Activated CD4-positive, alpha-beta memory T cell treated with anti-CD3 and anti-CD28 coated beads, Interleukin-2, amount 10 ng/mL, durations not matched to agents 7 days and 5 days (primary cell): ENCODE data around the gene FNDC8. TPM values are rescaled to one million over a fixed set of nuclear protein-coding genes. Genes with fewer than 3 reads are reported as not detected.
"Not testable (repeated sequence)": the region's sequence is repeated elsewhere in the genome, so short reads cannot be mapped to it uniquely, and the experiment has no call there.

ENCODE experiments used
- CTCF ChIA-PET: fragments of 350-600 bp; sonication (Branson Sonifier 250); formaldehyde crosslinking; loops from one replicate; lab custom pipeline; 2021; ENCODE audit warnings: antibody characterized with exemption, inconsistent platforms; lab: Charles Lee
- POLR2A ChIA-PET: fragments of 350-600 bp; sonication (Branson Sonifier 250); formaldehyde crosslinking; loops from one replicate; lab custom pipeline; 2021; ENCODE audit warnings: antibody characterized with exemption; lab: Charles Lee
- DNase-seq: peaks from one replicate; pipeline ENCODE4 v3.0.0-alpha.2; 2020
- H3K27ac Mint-ChIP-seq: one replicate; pipeline ENCODE4 v1.8.0; 2021; ENCODE audit warnings: mild to moderate bottlenecking, mixed read lengths
- H3K27me3 Mint-ChIP-seq: one replicate; pipeline ENCODE4 v1.8.0; 2021; ENCODE audit warnings: mixed read lengths
- H3K36me3 Mint-ChIP-seq: one replicate; pipeline ENCODE4 v1.8.0; 2021; ENCODE audit warnings: low read depth, mixed read lengths
- H3K4me1 Mint-ChIP-seq: one replicate; pipeline ENCODE4 v1.8.0; 2021; ENCODE audit warnings: mixed read lengths
- H3K4me3 Mint-ChIP-seq: one replicate; pipeline ENCODE4 v1.8.0; 2021; ENCODE audit warnings: mild to moderate bottlenecking, mixed read lengths
- H3K9me3 Mint-ChIP-seq: one replicate; pipeline ENCODE4 v1.8.0; 2021; ENCODE audit warnings: mixed read lengths
- total RNA-seq, 2 experiments: library from RNA; stranded (reverse); gene quantifications; one replicate each; pipeline ENCODE4 v1.2.3, GENCODE V29; 2021

The FNDC8 gene
- total RNA-seq, 2 experiments from 2014 or later = not detected

DNA sequence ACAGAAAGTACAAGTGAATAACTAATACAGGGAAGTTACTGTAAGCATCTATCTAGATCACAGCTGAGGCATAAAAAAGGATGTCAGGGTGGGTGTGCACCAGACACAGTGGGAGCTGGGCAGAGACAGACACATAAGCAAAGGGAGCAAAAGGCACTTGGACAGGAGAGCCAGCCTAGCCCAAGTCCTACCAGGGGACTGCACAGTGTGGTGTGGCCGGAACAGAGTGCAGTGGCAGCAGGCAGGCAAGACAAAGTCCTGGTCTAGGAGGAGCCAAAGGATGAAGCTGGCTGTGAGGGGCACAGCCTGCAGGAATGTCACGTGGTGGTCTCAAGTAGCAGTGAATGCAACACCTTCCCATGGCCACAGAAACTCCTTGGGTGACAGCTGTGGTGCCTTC is 23.6 kb upstream of the FNDC8 start:
- POLR2A ChIA-PET = interaction anchor here (2.6 kb wide), 1 partner anchor 117 kb away, joined by 6 read pairs; the partner anchor contains the start of gene LIG3

DNA sequence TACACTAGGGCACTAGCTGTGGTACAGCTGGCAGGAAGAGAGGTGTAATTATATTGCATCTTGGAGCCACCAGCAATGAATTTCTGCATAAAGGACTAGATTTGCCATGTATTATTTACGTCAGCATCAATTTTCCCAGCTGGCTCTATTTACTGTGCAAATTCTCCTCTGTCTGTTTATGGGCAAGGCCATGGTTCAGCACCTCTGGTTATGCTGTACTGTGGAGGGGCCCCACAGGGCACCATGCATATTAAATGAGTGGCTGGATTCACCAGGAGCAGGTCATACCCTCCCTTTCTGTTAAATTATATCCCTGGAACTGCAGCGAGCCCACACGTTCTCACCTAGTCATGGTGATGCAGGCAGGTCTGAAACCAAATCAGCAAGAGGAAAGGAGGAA is 21.5 kb upstream of the FNDC8 start:
- no peak overlapping the region for H3K27ac Mint-ChIP-seq
- DNase-seq = no peak
- no peaks in the 10 kb centered on the region for H3K9me3 Mint-ChIP-seq
- peaks cover 42% of the 10 kb centered on the region for H3K36me3 Mint-ChIP-seq
- ChIA-PET POLR2A (no interaction called here), CTCF (no interaction called here)
- no peaks in the 10 kb centered on the region for H3K27me3 Mint-ChIP-seq
- H3K4me1 Mint-ChIP-seq = peaks cover 8% of the 10 kb centered on the region
- H3K4me3 Mint-ChIP-seq = no peak overlapping the region

More for the DNA sequence above, 23.6 kb upstream of the FNDC8 start:
- Mint-ChIP-seq H3K9me3 (no peaks in the 10 kb centered on the region), H3K27me3 (no peaks in the 10 kb centered on the region), H3K27ac (peak overlapping the region; percentile 57), H3K4me3 (no peak overlapping the region), H3K4me1 (peaks cover 8% of the 10 kb centered on the region), H3K36me3 (peaks cover 38% of the 10 kb centered on the region)
- CTCF ChIA-PET = interaction anchor here (1.1 to 1.5 kb wide), 2 partner anchors 8 to 21 kb away, joined by 4 read pairs; no protein-coding TSS in a partner anchor
- DNase-seq = no peak

DNA sequence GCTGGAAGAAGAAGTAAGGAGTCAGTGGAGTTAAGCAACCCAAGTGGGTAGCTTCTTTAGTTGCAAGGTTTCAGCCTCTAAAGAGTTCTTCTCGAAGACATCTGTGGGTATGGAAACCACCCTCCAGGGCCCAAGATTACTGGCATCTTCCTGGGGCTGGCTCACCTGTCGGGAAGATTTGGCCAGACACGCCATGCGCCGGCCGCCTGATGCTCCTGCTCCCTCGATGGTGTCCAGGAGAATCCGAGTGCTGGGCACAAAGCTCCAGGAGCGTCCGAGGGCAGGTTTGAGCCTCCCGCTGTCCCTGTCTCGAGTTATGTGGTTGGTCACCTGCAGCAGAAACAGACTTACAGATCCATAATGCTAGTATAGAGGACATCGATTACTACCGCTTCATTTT is 20.4 kb upstream of the FNDC8 start:
- Mint-ChIP-seq H3K4me1 (peaks cover 6% of the 10 kb centered on the region), H3K9me3 (no peaks in the 10 kb centered on the region), H3K4me3 (no peak overlapping the region), H3K27ac (no peak overlapping the region), H3K36me3 (peaks cover 52% of the 10 kb centered on the region), H3K27me3 (no peaks in the 10 kb centered on the region)
- ChIA-PET CTCF (no interaction called here), POLR2A (no interaction called here)
- DNase-seq = no peak

DNA sequence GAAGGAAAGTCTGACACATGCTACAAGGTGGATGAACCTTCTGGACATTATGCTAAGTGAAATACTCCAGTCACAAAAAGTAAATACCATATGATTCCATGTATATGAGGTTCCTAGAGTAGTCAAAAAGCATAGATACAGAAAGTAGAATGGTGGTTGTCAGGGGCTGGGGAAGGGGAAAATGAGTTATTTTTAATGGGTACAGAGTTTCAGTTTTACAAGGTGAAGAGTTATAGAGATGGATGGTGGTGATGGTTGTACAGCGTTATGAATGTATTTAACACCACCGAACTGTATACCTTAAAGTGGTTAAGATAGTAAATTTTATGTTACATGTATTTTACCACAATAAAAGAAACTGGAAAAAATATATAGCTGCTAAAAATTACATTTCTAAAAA is 19.7 kb upstream of the FNDC8 start:
- H3K27ac Mint-ChIP-seq = no peak overlapping the region
- ChIA-PET CTCF (no interaction called here), POLR2A (no interaction called here)
- H3K4me3 Mint-ChIP-seq = no peak overlapping the region
- peaks cover 2% of the 10 kb centered on the region for H3K4me1 Mint-ChIP-seq
- peaks cover 58% of the 10 kb centered on the region for H3K36me3 Mint-ChIP-seq
- DNase-seq = no peak
- no peaks in the 10 kb centered on the region for H3K9me3 Mint-ChIP-seq
- no peaks in the 10 kb centered on the region for H3K27me3 Mint-ChIP-seq

DNA sequence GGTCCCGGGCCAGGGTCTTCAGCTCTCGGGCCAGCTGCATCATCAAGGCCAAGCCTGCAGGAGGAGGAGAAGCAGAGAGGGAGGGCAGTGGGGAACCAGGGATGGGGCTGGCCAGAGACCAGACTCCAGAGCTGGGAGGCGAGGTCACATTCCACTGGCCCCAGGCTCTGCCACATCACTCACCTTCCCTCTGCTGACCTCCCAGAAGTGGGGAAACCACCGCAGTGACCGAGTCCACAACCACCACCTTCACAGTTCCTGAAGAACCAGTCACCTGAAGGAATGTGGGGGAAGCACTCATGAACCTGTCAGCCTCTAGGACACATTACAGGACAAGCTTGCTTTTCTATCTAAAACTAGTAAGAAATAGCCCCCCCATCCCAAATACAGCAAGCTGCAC is 18.1 kb upstream of the FNDC8 start:
- Mint-ChIP-seq H3K27me3 (no peaks in the 10 kb centered on the region), H3K4me3 (no peak overlapping the region), H3K27ac (no peak overlapping the region), H3K36me3 (peaks cover 54% of the 10 kb centered on the region), H3K4me1 (peaks cover 5% of the 10 kb centered on the region), H3K9me3 (no peaks in the 10 kb centered on the region)
- DNase-seq = no peak
- ChIA-PET CTCF (interaction anchor here (1.1 to 1.7 kb wide), 3 partner anchors 13 to 16 kb away, joined by 4 to 5 read pairs (median 4); no protein-coding TSS in a partner anchor), POLR2A (interaction anchor here (1.5 kb wide), 1 partner anchor 122 kb away, joined by 3 read pairs; no protein-coding TSS in a partner anchor)

DNA sequence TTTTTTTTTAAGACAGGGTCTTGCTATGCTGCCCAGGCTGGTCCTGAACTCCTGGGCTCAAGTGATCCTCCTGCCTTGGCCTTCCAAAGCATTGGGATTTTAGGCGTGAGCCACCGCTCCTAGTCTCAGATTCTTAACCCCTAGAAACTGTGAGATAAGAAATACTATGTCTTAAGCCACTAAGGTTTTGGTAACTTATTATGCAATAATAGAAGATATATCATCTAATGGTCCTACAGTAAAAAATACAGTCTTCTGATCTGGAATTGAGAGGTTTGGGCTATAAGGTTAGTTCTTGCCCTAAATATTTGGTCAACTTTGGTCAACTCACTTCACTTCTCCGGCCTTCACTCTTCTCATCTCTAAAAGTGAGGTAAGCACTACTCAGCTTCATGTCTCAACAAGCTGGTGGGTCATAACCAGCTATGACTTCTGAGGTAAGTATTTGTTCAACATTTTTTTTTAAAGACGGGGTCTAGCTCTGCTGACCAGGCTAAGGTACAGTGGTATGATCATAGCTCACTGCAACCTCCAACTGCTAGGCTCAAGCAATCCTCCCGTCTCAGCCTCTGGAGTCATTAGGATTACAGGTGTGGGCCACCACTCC is 16.5 kb upstream of the FNDC8 start:
- no peaks in the 10 kb centered on the region for H3K27me3 Mint-ChIP-seq
- H3K4me1 Mint-ChIP-seq = peaks cover 8% of the 10 kb centered on the region
- no peak overlapping the region for H3K27ac Mint-ChIP-seq
- peaks cover 47% of the 10 kb centered on the region for H3K36me3 Mint-ChIP-seq
- CTCF ChIA-PET = interaction anchor here (0.9 to 1.2 kb wide), 2 partner anchors 14 to 15 kb away, joined by 6 to 8 read pairs; partner anchors contain the start of gene RAD51D
- no peaks in the 10 kb centered on the region for H3K9me3 Mint-ChIP-seq
- no peak overlapping the region for H3K4me3 Mint-ChIP-seq
- no peak for DNase-seq
- POLR2A ChIA-PET = no interaction called here

DNA sequence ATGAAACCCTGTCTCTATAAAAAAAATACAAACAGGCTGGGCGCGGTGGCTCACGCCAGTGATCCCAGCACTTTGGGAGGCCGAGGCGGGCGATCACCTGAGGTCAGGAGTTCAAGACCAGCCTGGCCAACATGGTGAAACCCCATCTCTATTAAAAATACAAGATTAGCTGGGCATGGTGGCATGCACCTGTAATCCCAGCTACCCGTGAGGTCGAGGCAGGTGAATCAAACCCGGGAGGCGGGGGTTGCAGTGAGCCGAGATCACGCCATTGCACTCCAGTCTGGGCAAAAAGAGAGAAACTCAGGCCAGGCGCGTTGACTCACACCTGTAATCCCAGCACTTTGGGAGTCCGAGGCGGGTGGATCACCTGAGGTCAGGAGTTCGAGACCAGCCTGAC is 10.6 kb upstream of the FNDC8 start:
- DNase-seq, H3K9me3 Mint-ChIP-seq, H3K27ac Mint-ChIP-seq, H3K27me3 Mint-ChIP-seq, POLR2A ChIA-PET, H3K4me3 Mint-ChIP-seq: not testable (repeated sequence)
- Mint-ChIP-seq H3K36me3 (peaks cover 20% of the 10 kb centered on the region), H3K4me1 (peaks cover 16% of the 10 kb centered on the region)
- CTCF ChIA-PET = interaction anchor here (1.0 kb wide), 1 partner anchor 88 kb away, joined by 3 read pairs; no protein-coding TSS in a partner anchor

DNA sequence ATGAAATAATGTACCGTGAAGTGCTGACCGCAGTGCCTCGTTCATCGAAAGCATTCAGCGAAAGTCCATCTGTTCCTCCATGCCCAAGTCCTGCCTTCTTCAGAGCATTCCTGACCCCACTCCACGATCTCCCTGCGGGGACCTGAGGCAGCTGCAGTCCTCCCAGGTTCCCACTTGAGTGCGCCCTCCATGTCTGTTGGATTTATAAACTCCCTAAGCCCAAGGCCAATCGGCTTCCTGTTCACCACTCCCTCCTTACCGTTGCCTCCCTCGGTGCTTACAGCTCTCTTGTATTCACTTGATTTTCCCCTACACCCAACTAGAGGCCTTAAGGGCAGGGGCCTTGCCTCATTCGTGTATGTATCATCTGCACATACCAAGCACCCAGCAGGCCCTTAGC is 4.6 kb upstream of the FNDC8 start:
- Mint-ChIP-seq H3K36me3 (peaks cover 27% of the 10 kb centered on the region), H3K4me3 (no peak overlapping the region), H3K4me1 (peaks cover 43% of the 10 kb centered on the region), H3K27me3 (no peaks in the 10 kb centered on the region), H3K27ac (no peak overlapping the region), H3K9me3 (no peaks in the 10 kb centered on the region)
- CTCF ChIA-PET = interaction anchor here (1.5 to 5.2 kb wide), 2 partner anchors 14 to 122 kb away, joined by 5 to 123 read pairs; no protein-coding TSS in a partner anchor
- POLR2A ChIA-PET = no interaction called here
- no peak for DNase-seq

DNA sequence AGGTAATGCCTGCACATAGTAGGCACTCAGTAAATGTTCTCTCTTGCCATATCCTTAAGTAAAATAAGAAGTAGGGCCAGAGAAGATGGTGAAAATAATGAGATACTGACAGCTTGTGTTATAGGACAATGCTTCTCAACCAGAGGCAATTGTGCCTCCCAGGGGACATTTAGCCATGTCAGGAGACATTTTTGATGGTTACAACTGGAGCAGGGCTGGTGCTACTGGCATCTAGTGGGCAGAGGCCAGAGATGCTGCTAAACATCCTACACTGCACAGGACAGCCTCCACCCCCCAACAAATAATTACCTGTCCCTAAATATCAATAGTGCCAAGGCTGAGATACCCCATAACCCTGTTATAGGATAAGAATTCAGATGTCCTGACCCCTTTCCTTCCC is 3.4 kb upstream of the FNDC8 start:
- peaks cover 27% of the 10 kb centered on the region for H3K36me3 Mint-ChIP-seq
- DNase-seq = peak; percentile 66
- ChIA-PET CTCF (interaction anchor here (1.0 to 5.2 kb wide), 15 partner anchors 11 to 577 kb away, joined by 3 to 123 read pairs (median 6); partner anchors contain the start of gene RFFL), POLR2A (interaction anchor here (0.6 to 3.7 kb wide), 10 partner anchors 28 to 692 kb away, joined by 3 to 29 read pairs (median 10); partner anchors contain the start of genes CCT6B, LIG3, RFFL and ZNF830)
- peak overlapping the region; percentile 78 for H3K27ac Mint-ChIP-seq
- H3K4me1 Mint-ChIP-seq = peaks cover 42% of the 10 kb centered on the region
- no peaks in the 10 kb centered on the region for H3K9me3 Mint-ChIP-seq
- no peaks in the 10 kb centered on the region for H3K27me3 Mint-ChIP-seq
- peak overlapping the region; percentile 79 for H3K4me3 Mint-ChIP-seq

DNA sequence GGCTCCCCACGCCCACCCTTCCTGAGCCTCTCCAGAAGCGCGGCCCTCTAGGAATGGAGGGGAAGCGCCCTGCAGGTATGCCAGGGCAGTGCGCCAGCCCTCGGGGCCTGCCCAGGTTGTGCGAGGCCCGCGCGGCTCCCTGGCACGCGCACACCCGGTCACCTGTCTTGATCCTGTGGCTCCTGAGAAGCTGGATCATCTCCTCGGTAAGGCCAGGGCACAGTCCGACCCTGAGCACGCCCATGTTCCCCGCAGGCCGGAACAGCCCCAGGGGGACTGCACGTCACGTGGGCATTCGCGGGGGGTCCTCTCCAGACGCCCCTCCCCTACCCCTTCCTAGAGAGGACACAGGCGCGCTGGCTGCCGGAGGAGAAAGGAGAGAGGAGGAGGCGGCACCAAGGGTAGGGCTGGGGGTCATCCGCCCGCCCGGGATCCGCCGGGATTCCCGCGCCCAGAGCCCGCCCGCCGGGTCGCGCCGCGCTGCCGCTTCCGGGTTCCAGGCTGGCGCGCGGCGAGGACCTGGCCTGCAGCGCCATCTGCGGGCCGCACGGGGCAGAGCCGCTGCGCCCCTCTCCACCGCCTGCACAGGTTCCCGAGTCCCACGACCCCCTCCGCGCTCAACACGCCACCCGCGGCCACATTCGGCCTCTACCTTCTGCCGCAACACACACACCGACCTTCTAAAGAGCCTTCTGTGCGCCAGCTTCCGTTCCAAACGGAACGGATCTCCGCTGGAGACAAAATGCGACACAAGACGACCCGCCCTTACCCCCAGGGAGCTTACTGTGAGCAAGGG is 1.8 kb upstream of the FNDC8 start, which contains the start of gene RAD51D:
Gene RAD51D, minus strand, starts transcription at position 491 of the 796 bp plus-strand sequence. Its CDS starts 247 bp downstream, at position 244.
- Mint-ChIP-seq H3K4me3 (peak within 1 kb of the TSS; percentile 79), H3K4me1 (peaks cover 41% of the 10 kb centered on the region), H3K9me3 (no peaks in the 10 kb centered on the region), H3K27me3 (no peaks in the 10 kb centered on the region), H3K27ac (peak within 1 kb of the TSS; percentile 78), H3K36me3 (peaks cover 23% of the 10 kb centered on the region)
- POLR2A ChIA-PET = interaction anchor here (0.5 to 3.7 kb wide), 38 partner anchors 9 to 691 kb away, joined by 3 to 29 read pairs (median 4); partner anchors contain the start of genes CCT6B, LIG3, PEX12 and RFFL
- peak; percentile 83 for DNase-seq
- CTCF ChIA-PET = interaction anchor here (0.7 to 5.2 kb wide), 46 partner anchors 9 to 758 kb away, joined by 3 to 123 read pairs (median 4); partner anchors contain the start of genes LIG3 and RFFL

DNA sequence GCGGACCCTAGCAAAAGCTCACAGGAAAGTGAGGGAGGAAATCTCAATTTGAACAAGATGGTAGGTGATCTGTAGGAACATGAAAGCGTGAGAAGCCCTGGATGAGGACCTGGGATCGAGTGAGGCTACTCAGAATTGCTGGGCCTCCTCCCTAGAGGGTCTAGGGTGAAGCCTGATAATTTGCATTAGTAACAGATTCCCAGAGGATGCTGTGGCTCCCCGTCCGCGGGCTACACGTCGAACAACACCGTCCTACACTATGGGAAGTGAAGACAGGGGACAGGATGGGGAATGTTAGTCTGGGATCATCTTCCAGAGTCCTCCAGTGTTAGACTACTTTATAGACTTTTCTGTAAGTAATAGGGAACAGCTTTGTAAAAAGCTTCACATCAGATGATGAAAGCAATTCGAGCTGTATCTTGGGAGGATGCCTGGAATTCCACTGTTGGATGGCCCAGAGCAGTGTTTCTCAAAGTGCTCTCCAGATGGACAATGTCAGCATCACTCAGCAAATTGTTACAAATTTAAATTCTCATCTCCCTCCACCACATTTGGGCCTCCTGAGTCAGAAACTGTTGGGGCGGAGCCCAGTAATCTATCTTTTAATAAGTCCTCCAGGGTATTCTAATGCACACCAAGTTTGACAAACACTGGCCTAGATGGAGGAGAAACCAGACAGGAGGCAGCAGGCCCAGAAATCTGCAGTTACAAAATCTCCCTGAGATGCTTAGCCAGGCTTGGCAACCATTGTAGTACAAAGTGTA is 6.5 kb downstream of the FNDC8 start:
- peaks cover 5% of the 10 kb centered on the region for H3K36me3 Mint-ChIP-seq
- ChIA-PET CTCF (interaction anchor here (0.6 to 0.9 kb wide), 3 partner anchors 8 to 487 kb away, joined by 3 to 5 read pairs (median 3); no protein-coding TSS in a partner anchor), POLR2A (interaction anchor here (0.7 to 1.7 kb wide), 4 partner anchors 8 to 21 kb away, joined by 3 to 5 read pairs (median 4); partner anchors contain the start of gene RAD51D)
- H3K27ac Mint-ChIP-seq = no peak overlapping the region
- no peaks in the 10 kb centered on the region for H3K9me3 Mint-ChIP-seq
- no peak for DNase-seq
- H3K27me3 Mint-ChIP-seq = no peaks in the 10 kb centered on the region
- H3K4me3 Mint-ChIP-seq = no peak overlapping the region
- no peaks in the 10 kb centered on the region for H3K4me1 Mint-ChIP-seq
